GM21786 (cell line): ENCODE data around the gene GYS1.
"Not testable (repeated sequence)": the region's sequence is repeated elsewhere in the genome, so short reads cannot be mapped to it uniquely, and the experiment has no call there.

Experiments used
- ATAC-seq: cut with Tn5 transposase; IDR thresholded peaks from one replicate; pipeline ENCODE4 v1.9.1; 2021; ENCODE audit not compliant: unreplicated experiment

The GYS1 gene

GRCh38 chr19:49018388-49019241 lies 25.5 kb upstream of the GYS1 start:
- not testable (repeated sequence) for ATAC-seq

- no peak for ATAC-seq
Observed at GRCh38 chr19:49017666-49018351, 24.7 kb upstream of the GYS1 start.

GRCh38 chr19:49017041-49017665 lies 24.0 kb upstream of the GYS1 start, which contains the start of gene LHB:
Gene LHB (minus strand): TSS chr19:49017091. CDS start chr19:49017081, 10 bp downstream.
- ATAC-seq, result no peak

GRCh38 chr19:49016067-49016839 lies 23.1 kb upstream of the GYS1 start:
- no peak for ATAC-seq

- no peak for ATAC-seq
Observed at GRCh38 chr19:49014870-49015255, 21.8 kb upstream of the GYS1 start.

GRCh38 chr19:49014123-49014869 lies 21.2 kb upstream of the GYS1 start:
- ATAC-seq, result no peak

GRCh38 chr19:49011194-49011593 lies 18.1 kb upstream of the GYS1 start:
- ATAC-seq, result no peak

- ATAC-seq, result no peak
Observed at GRCh38 chr19:49010453-49010852, 17.3 kb upstream of the GYS1 start.

- ATAC-seq, result no peak
Observed at GRCh38 chr19:49009828-49010227, 16.7 kb upstream of the GYS1 start.

GRCh38 chr19:49006905-49007304 lies 13.8 kb upstream of the GYS1 start:
- no peak for ATAC-seq

GRCh38 chr19:49004964-49005614 lies 12.0 kb upstream of the GYS1 start:
- ATAC-seq, result no peak

- ATAC-seq, result no peak
Observed at GRCh38 chr19:49004133-49004532, 11.0 kb upstream of the GYS1 start.

- ATAC-seq, result no peak
Observed at GRCh38 chr19:48999481-49000325, 6.6 kb upstream of the GYS1 start.

GRCh38 chr19:48997972-48998371 lies 4.9 kb upstream of the GYS1 start:
- no peak for ATAC-seq

GRCh38 chr19:48994035-48994386 lies 902 bp upstream of the GYS1 start:
- ATAC-seq, result no peak

GRCh38 chr19:48992581-48993174 lies 431 bp downstream of the GYS1 start:
- no peak for ATAC-seq

GRCh38 chr19:48991873-48992580 lies 1.1 kb downstream of the GYS1 start:
- ATAC-seq, result no peak

GRCh38 chr19:48991011-48991609 lies 2.0 kb downstream of the GYS1 start:
- no peak for ATAC-seq
